Osteoblast (primary cell): ENCODE results near the gene PRKCQ. TPM values are rescaled to one million over a fixed set of nuclear protein-coding genes. Genes with fewer than 3 reads are reported as not detected.
"Not testable (repeated sequence)": the region's sequence is repeated elsewhere in the genome, so short reads cannot be mapped to it uniquely, and the experiment has no call there.

Experiments
- DNase-seq: peaks from one replicate; pipeline ENCODE4 v3.0.0; 2011; ENCODE audit warnings: low spot score, mixed read lengths; ENCODE audit not compliant: insufficient read length; ENCODE audit errors: missing footprints
- H2AFZ ChIP-seq: 2 replicates; pipeline ENCODE4 v1.6.0; 2011; ENCODE audit warnings: mild to moderate bottlenecking, low read length
- H3K27ac ChIP-seq: 2 replicates; pipeline ENCODE4 v1.5.1; 2011; ENCODE audit warnings: mild to moderate bottlenecking, low read depth, low read length, moderate library complexity
- H3K27me3 ChIP-seq: 2 replicates; pipeline ENCODE4 v1.6.0; 2012; ENCODE audit warnings: mild to moderate bottlenecking, control low read depth, inconsistent platforms, low read length, moderate library complexity; ENCODE audit not compliant: insufficient read depth
- H3K36me3 ChIP-seq: 2 replicates; pipeline ENCODE4 v1.5.1; 2011; ENCODE audit warnings: mild to moderate bottlenecking, low read length, control low read depth, moderate library complexity; ENCODE audit not compliant: insufficient read depth
- H3K4me1 ChIP-seq: 2 replicates; pipeline ENCODE4 v1.5.1; 2011; ENCODE audit warnings: mild to moderate bottlenecking, low read length, control low read depth, moderate library complexity; ENCODE audit not compliant: insufficient read depth
- H3K4me2 ChIP-seq: 2 replicates; pipeline ENCODE4 v1.6.0; 2011; ENCODE audit warnings: mild to moderate bottlenecking, low read length; ENCODE audit not compliant: insufficient read depth
- H3K4me3 ChIP-seq: fragments of 200-600 bp; sonication (generic); 3 replicates; pipeline ENCODE4 v1.5.1; 2012; ENCODE audit warnings: mild to moderate bottlenecking, low read length, inconsistent platforms; ENCODE audit not compliant: insufficient read depth
- H3K79me2 ChIP-seq: 2 replicates; pipeline ENCODE4 v1.6.0; 2012; ENCODE audit warnings: mild to moderate bottlenecking, low read length, control low read depth, inconsistent platforms; ENCODE audit not compliant: insufficient read depth
- H3K9me3 ChIP-seq: 2 replicates; pipeline ENCODE4 v1.5.1; 2011; ENCODE audit warnings: low read depth, low read length, control low read depth
- H4K20me1 ChIP-seq: 2 replicates; pipeline ENCODE4 v1.6.0; 2012; ENCODE audit warnings: mild to moderate bottlenecking, low read length, control low read depth; ENCODE audit not compliant: insufficient read depth
- total RNA-seq: library from RNA; depleted of rRNA; stranded (reverse); fragments of >200 nt; gene quantifications from 2 replicates; pipeline ENCODE4 v1.2.3, GENCODE V29; 2012
- TF ChIP-seq, protein P1 (sequence below): IDR thresholded peaks from 2 replicates; pipeline ENCODE4 v1.5.1; 2011; ENCODE audit warnings: mild to moderate bottlenecking, low read depth, low read length, moderate library complexity; ENCODE audit errors: extremely low read depth

The PRKCQ gene
- total RNA-seq, 1 donor = not detected

DNA sequence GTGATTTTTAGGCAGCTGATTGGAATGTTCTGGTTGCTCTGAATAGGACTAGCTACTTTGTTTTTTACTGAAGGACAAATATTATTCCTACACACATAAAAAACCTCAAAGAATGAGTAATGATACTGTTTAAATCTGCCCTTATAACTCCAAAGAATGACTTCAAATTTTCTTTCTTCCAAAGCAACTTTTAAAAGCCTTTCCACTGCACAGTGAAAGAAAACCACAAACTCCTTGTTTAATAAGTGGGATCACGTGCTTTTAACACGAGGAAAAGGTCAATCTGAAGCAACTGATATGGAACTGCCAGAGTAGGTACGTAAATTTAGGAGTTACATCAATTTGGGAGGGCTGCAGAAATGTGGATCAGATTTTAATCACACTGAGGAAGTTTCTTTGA is 8.0 kb upstream of the PRKCQ start:
- H3K9me3 ChIP-seq = no peaks in the 10 kb centered on the region

DNA sequence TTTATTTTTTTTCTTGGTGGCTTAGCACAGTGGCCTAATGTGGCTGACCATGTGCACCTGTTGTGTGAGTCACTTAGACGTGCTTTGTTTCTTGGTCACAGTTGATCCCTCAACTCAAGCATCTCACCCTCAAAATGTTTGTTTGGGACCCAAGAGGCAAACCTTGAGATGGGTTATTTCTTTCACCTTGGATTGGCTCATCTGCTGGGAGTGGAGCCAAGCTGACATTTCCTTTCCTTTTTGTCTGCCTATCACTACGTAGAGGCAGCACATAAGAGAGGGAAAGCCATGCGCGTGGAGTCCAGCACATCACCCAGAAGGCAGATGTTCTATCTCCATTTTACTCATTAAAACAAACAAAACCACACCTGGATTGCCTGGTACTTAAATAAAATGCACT is 6.4 kb upstream of the PRKCQ start:
- no peaks in the 10 kb centered on the region for H3K9me3 ChIP-seq
- TF ChIP-seq, protein P1, sequence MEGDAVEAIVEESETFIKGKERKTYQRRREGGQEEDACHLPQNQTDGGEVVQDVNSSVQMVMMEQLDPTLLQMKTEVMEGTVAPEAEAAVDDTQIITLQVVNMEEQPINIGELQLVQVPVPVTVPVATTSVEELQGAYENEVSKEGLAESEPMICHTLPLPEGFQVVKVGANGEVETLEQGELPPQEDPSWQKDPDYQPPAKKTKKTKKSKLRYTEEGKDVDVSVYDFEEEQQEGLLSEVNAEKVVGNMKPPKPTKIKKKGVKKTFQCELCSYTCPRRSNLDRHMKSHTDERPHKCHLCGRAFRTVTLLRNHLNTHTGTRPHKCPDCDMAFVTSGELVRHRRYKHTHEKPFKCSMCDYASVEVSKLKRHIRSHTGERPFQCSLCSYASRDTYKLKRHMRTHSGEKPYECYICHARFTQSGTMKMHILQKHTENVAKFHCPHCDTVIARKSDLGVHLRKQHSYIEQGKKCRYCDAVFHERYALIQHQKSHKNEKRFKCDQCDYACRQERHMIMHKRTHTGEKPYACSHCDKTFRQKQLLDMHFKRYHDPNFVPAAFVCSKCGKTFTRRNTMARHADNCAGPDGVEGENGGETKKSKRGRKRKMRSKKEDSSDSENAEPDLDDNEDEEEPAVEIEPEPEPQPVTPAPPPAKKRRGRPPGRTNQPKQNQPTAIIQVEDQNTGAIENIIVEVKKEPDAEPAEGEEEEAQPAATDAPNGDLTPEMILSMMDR = no peak
- DNase-seq = no peak
- no peaks in the 10 kb centered on the region for H3K36me3 ChIP-seq
- H3K4me1 ChIP-seq = no peaks in the 10 kb centered on the region
- no peaks in the 10 kb centered on the region for H3K79me2 ChIP-seq
- H3K4me3 ChIP-seq = no peak overlapping the region
- no peak overlapping the region for H3K27ac ChIP-seq
- no peak overlapping the region for H2AFZ ChIP-seq
- no peak overlapping the region for H3K4me2 ChIP-seq
- H4K20me1 ChIP-seq = no peaks in the 10 kb centered on the region
- no peaks in the 10 kb centered on the region for H3K27me3 ChIP-seq

More for the DNA sequence above, 8.0 kb upstream of the PRKCQ start:
- H3K27me3 ChIP-seq = no peaks in the 10 kb centered on the region
- DNase-seq = no peak
- H3K79me2 ChIP-seq = no peaks in the 10 kb centered on the region
- H3K27ac ChIP-seq = no peak overlapping the region
- H4K20me1 ChIP-seq = no peaks in the 10 kb centered on the region
- H3K36me3 ChIP-seq = no peaks in the 10 kb centered on the region
- no peak overlapping the region for H3K4me2 ChIP-seq
- H3K4me1 ChIP-seq = no peaks in the 10 kb centered on the region
- no peak overlapping the region for H3K4me3 ChIP-seq
- H2AFZ ChIP-seq = no peak overlapping the region
- TF ChIP-seq, protein P1 = no peak

DNA sequence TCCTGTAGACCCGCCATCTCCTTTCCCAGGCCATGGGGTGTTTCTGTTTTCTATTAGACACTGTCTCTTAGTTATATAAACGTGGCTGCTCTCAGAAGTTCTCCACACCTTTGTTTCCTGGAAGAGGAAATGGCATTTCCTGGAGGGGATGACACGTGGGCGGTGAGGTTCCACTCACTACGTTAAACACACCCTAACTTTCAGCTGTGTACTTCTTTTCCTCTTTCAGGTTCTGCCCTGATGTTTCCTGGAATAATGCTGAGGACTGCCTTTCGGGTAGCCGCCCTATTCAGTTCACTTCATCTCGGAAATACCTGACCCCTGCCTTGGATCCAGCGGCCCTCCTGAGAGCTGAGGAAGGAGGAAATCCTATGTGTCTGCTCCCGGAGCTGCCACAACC is 3.4 kb upstream of the PRKCQ start:
- H3K27me3 ChIP-seq = peaks cover 5% of the 10 kb centered on the region

DNA sequence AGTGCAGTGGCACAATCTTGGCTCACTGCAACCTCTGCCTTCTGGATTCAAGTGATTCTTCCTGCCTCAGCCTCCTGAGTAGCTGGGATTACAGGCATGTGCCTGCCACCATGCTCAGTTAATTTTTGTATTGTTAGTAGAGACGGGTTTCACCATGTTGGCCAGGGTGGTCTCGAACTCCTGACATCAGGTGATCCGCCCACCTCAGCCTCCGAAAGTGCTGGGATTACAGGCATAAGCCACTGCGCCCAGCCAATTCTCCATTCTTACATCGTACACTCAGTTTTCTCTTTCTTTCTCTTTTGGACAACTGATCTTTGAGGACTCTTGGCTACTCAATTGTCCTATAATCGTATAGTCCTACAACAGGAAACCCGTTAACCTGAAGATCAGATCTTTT is 2.8 kb upstream of the PRKCQ start:
- H3K9me3 ChIP-seq, H3K36me3 ChIP-seq, H3K4me2 ChIP-seq, H3K79me2 ChIP-seq, H3K4me3 ChIP-seq, H3K27ac ChIP-seq, DNase-seq, H2AFZ ChIP-seq, H3K27me3 ChIP-seq, H3K4me1 ChIP-seq, H4K20me1 ChIP-seq: not testable (repeated sequence)

More for the DNA sequence above, 3.4 kb upstream of the PRKCQ start:
- H3K36me3 ChIP-seq = no peaks in the 10 kb centered on the region
- no peak overlapping the region for H2AFZ ChIP-seq
- peaks cover 4% of the 10 kb centered on the region for H3K4me1 ChIP-seq
- H4K20me1 ChIP-seq = no peaks in the 10 kb centered on the region
- TF ChIP-seq, protein P1 = no peak
- H3K79me2 ChIP-seq = no peaks in the 10 kb centered on the region
- H3K27ac ChIP-seq = no peak overlapping the region
- H3K4me3 ChIP-seq = no peak overlapping the region
- no peak for DNase-seq
- H3K4me2 ChIP-seq = no peak overlapping the region
- no peaks in the 10 kb centered on the region for H3K9me3 ChIP-seq
